NCI-H1105 (cell line): ENCODE results near the gene LRRIQ1.

Experiments
- DNase-seq: peaks from one replicate; lab custom pipeline; 2025; lab: John Stamatoyannopoulos, UW

The LRRIQ1 gene

GRCh38 chr12:85280165-85280983, 244.2 kb downstream of the LRRIQ1 start, which contains the start of gene ALX1:
ALX1 (plus strand) TSS chr12:85280220; CDS start chr12:85280262, 42 bp downstream.
- DNase-seq, result no peak

- no peak for DNase-seq
Observed at GRCh38 chr12:85280984-85281630, 245.0 kb downstream of the LRRIQ1 start.

DNA sequence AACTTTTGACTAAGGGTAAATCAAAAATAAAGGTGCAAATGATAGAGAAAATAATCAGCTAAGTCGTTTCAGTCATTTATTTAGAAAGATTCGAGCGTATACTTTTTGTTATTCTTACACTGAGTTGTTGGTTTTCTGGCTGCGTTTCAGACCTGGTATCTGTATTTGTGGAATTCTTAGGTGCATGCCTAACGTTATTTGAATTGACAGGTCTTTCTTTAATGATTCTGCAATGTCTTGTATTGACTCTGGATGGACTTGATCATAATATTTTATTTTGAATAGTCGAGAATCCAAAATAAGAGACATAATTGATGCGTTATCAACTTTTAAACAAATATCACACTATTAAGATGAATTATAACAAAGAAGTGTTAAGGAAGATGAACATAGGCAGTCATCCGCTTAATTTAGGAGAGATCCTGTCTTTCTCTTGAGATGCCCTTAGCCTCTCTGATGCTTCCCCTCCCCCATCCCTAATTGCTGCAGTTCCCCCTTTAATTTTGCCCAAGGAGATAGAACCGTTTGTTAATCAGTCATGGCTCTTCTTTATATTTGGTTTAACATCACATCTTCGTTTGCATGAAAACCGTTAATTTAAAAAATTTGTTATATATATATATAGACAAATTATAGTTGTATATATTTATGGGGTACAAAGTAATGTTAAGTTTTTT, 245.6 kb downstream of the LRRIQ1 start:
- no peak for DNase-seq

DNA sequence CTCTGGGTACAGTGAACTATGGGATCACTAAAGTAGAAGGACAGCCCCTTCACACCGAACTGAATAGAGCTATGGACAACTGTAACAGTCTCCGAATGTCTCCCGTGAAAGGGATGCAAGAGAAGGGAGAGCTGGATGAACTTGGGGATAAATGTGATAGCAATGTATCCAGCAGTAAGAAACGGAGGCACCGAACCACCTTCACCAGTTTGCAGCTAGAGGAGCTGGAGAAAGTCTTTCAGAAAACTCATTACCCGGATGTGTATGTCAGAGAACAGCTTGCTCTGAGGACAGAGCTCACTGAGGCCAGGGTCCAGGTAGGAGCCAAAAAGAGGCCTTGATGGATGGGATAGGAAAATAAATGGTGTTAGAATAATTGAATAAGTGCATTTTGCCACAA, 247.4 kb downstream of the LRRIQ1 start:
- no peak for DNase-seq
